K562 (cell line): Measurements from ENCODE around the gene BRPF1. TPM values are rescaled to one million over a fixed set of nuclear protein-coding genes. Genes with fewer than 3 reads are reported as not detected.

ENCODE experiments used
- ATAC-seq: fragments of 200-7000 bp; cut with Tn5 transposase; 3 replicates; pipeline ENCODE4 v1.9.1; 2020; ENCODE audit warnings: moderate library complexity
- BruUV-seq: library from RNA; stranded (reverse); fragments of 400-500 nt; replicated peaks from 2 replicates; lab custom pipeline; 2021; lab: Mats Ljungman, UMichigan
- CTCF ChIA-PET: fragments of 300-600 bp; formaldehyde crosslinking; extraction: SDS; loops from one replicate; lab custom pipeline; 2021; ENCODE audit warnings: low intra/inter-chr PET ratio; lab: Yijun Ruan, JAX
- POLR2A ChIA-PET: fragments of 300-600, 350-650 bp; sonication (Branson Sonifier 250); formaldehyde crosslinking; extraction: SDS; loops from one replicate; lab custom pipeline; 2021; ENCODE audit warnings: antibody characterized with exemption, inconsistent platforms; lab: Yijun Ruan, JAX
- DNase-seq, 4 experiments: peaks; one replicate each; pipeline versions ENCODE4 v3.0.0 to v3.0.0-alpha.2; 2011 to 2018; ENCODE audit warnings: low spot score in 3 of 4, mixed read lengths in 3 of 4; ENCODE audit errors: extremely low read depth in 1 of 4
- FAIRE-seq: peaks from 2 replicates; lab custom pipeline; 2011; peaks lifted over from hg19 to GRCh38; lab: Jason Lieb, UNC
- H2AFZ ChIP-seq: 2 replicates; pipeline ENCODE4 v1.6.0; 2011; ENCODE audit warnings: low read depth, low read length, control low read depth, inconsistent platforms
- H3K27ac ChIP-seq: fragments of 200-600 bp; 3 replicates; pipeline ENCODE4 v1.8.0; 2011; ENCODE audit warnings: low read depth, mild to moderate bottlenecking, control low read depth, inconsistent platforms, low read length, moderate library complexity, mixed read lengths; ENCODE audit errors: extremely low read depth
- H3K27me3 ChIP-seq, 2 experiments: fragments of 300-600 bp in 1 of 2; 2 replicates in 1 of 2; 3 replicates in 1 of 2; pipeline versions ENCODE4 v1.6.0 to v1.8.0; 2011; ENCODE audit warnings: inconsistent platforms in 2 of 2, low read length in 2 of 2, mild to moderate bottlenecking in 1 of 2, mixed read lengths in 1 of 2, moderate library complexity in 1 of 2; ENCODE audit not compliant: control insufficient read depth in 2 of 2, insufficient read depth in 2 of 2
- H3K36me3 ChIP-seq: fragments of 300-600 bp; 3 replicates; pipeline ENCODE4 v1.8.0; 2011; ENCODE audit warnings: mild to moderate bottlenecking, low read length, inconsistent platforms; ENCODE audit not compliant: control insufficient read depth, insufficient read depth
- H3K4me1 ChIP-seq, 2 experiments: fragments of 200-600 bp in 1 of 2; replicated peaks in 1 of 2; 2 replicates in 1 of 2; 3 replicates in 1 of 2; pipeline versions ENCODE4 v1.5.1 to v1.8.0; 2011; ENCODE audit warnings: inconsistent platforms in 2 of 2, low read length in 2 of 2, mild to moderate bottlenecking in 1 of 2, mixed read lengths in 1 of 2, moderate library complexity in 1 of 2; ENCODE audit not compliant: control insufficient read depth in 2 of 2, insufficient read depth in 2 of 2
- H3K4me2 ChIP-seq: 2 replicates; pipeline ENCODE4 v1.6.1; 2011; ENCODE audit warnings: low read length, control low read depth, inconsistent platforms, mixed read lengths; ENCODE audit not compliant: insufficient read depth
- H3K4me3 ChIP-seq: fragments of 200-600 bp; sonication (generic), shearing (Covaris generic); 2 replicates; pipeline ENCODE4 v1.5.1; 2016; ENCODE audit warnings: control low read depth, inconsistent platforms
- H3K79me2 ChIP-seq: fragments of 200-600 bp; 3 replicates; pipeline ENCODE4 v1.8.0; 2011; ENCODE audit warnings: low read length, inconsistent platforms; ENCODE audit not compliant: control insufficient read depth, insufficient read depth
- H3K9ac ChIP-seq, 2 experiments: 2 replicates each; pipeline versions ENCODE4 v1.6.0 to v1.6.1; 2011; ENCODE audit warnings: low read depth in 2 of 2, low read length in 2 of 2, control low read depth in 1 of 2, inconsistent platforms in 1 of 2, mild to moderate bottlenecking in 1 of 2, mixed read lengths in 1 of 2; ENCODE audit not compliant: insufficient read depth in 1 of 2
- H3K9me1 ChIP-seq: one replicate; pipeline ENCODE4 v1.6.0; 2011; ENCODE audit warnings: inconsistent platforms, mild to moderate bottlenecking, low read length, moderate library complexity; ENCODE audit not compliant: control insufficient read depth, insufficient read depth
- H3K9me3 ChIP-seq: replicated peaks from 2 replicates; pipeline ENCODE4 v1.5.1; 2011; ENCODE audit warnings: low read depth, low read length, inconsistent platforms; ENCODE audit not compliant: control insufficient read depth, insufficient read depth
- H4K20me1 ChIP-seq: replicated peaks from 2 replicates; pipeline ENCODE4 v1.6.1; 2011; ENCODE audit warnings: low read length, inconsistent platforms, mixed read lengths; ENCODE audit not compliant: control insufficient read depth, insufficient read depth
- MEIS2 ChIP-seq: fragments of 450-650 bp; IDR thresholded peaks from 2 replicates; pipeline ENCODE4 v1.6.1; 2014; ENCODE audit warnings: mild to moderate bottlenecking; ENCODE audit not compliant: partially characterized antibody
- MTF1 ChIP-seq: fragments of 250-450 bp; sonication (Bioruptor Pico); IDR thresholded peaks from 2 replicates; pipeline ENCODE4 v1.9.0; 2021; ENCODE audit warnings: moderate library complexity, mild to moderate bottlenecking, inconsistent platforms, borderline replicate concordance
- NR2C1 ChIP-seq, 2 experiments: fragments of 450-650 bp; IDR thresholded peaks; 2 replicates each; pipeline ENCODE4 v1.6.1; 2017; ENCODE audit warnings: mild to moderate bottlenecking in 2 of 2, antibody characterized with exemption in 1 of 2, inconsistent platforms in 1 of 2, missing compliant biosample characterization in 1 of 2, missing genetic modification characterization in 1 of 2
- PML ChIP-seq: IDR thresholded peaks from 2 replicates; pipeline ENCODE4 v1.6.1; 2012; ENCODE audit warnings: low read length, inconsistent platforms
- PTRF ChIP-seq: fragments of 450-650 bp; IDR thresholded peaks from 2 replicates; pipeline ENCODE4 v1.6.1; 2016; ENCODE audit warnings: mild to moderate bottlenecking, missing genetic modification characterization, missing compliant biosample characterization
- SPI1 ChIP-seq: IDR thresholded peaks from 2 replicates; pipeline ENCODE4 v1.6.1; 2011; ENCODE audit warnings: low read depth, low read length, control low read depth, borderline replicate concordance
- THRA ChIP-seq: fragments of 450-650 bp; IDR thresholded peaks from 2 replicates; pipeline ENCODE4 v1.6.1; 2017; ENCODE audit warnings: mild to moderate bottlenecking, moderate library complexity
- THRAP3 ChIP-seq: fragments of 450-650 bp; IDR thresholded peaks from 2 replicates; pipeline ENCODE4 v1.6.1; 2016; ENCODE audit warnings: mild to moderate bottlenecking, inconsistent platforms, borderline replicate concordance
- ZNF717 ChIP-seq: fragments of 250-450 bp; sonication (Bioruptor Pico); IDR thresholded peaks from 2 replicates; pipeline ENCODE4 v1.5.0; 2021
- WGBS: fragments of 100-300 bp; shearing (Covaris generic); methylation state at CpG from one replicate; pipeline ENCODE4 v1.1.6; 2016; ENCODE audit warnings: low coverage, mixed read lengths; ENCODE audit not compliant: insufficient coverage; ENCODE audit errors: missing lambda C conversion rate; 5-methylcytosine and 5-hydroxymethylcytosine counted together
- in situ Hi-C: fragments of 300-500 bp; cut with MboI; formaldehyde crosslinking; loops from 4 replicates; pipeline ENCODE4 v1.15.0; 2018; ENCODE audit warnings: inconsistent platforms, mixed read lengths
- intact Hi-C: fragments of 100-400 bp; cut with micrococcal nuclease; formaldehyde crosslinking; loops from 2 replicates; pipeline ENCODE4 v1.14.2; 2022
- polyA plus RNA-seq, 8 experiments: library from polyadenylated mRNA; depleted of rRNA in 4 of 8; stranded (reverse) in 5 of 8; unstranded in 3 of 8; fragments of >200 nt; fragmentation: Nextera tagmentation in 2 of 8; fragmentation: Illumina TruSeq in 1 of 8; extraction: Ambion mirVana in 2 of 8; extraction: Trizol in 1 of 8; gene quantifications; 2 replicates each; pipeline versions ENCODE4 v1.2.1 to v1.2.3, GENCODE V29; 2011 to 2014; ENCODE audit warnings: inconsistent platforms in 1 of 8, missing spikeins in 1 of 8
- total RNA-seq, 7 experiments: library from RNA; depleted of rRNA in 6 of 7; stranded (reverse); fragments of >200 nt in 6 of 7; fragmentation: Illumina TruSeq in 2 of 7; extraction: Trizol in 2 of 7; gene quantifications; 2 replicates each; pipeline versions ENCODE4 v1.2.1 to v1.2.3, GENCODE V29; 2011 to 2021; ENCODE audit warnings: low replicate concordance in 1 of 7

BRPF1 gene
- total and polyA plus RNA-seq, 9 of the 15 experiments (the other 6 are each of a cell fraction or from before 2014, with no cell fraction given): 1.1 to 40.2 (median 23.5) TPM

DNA sequence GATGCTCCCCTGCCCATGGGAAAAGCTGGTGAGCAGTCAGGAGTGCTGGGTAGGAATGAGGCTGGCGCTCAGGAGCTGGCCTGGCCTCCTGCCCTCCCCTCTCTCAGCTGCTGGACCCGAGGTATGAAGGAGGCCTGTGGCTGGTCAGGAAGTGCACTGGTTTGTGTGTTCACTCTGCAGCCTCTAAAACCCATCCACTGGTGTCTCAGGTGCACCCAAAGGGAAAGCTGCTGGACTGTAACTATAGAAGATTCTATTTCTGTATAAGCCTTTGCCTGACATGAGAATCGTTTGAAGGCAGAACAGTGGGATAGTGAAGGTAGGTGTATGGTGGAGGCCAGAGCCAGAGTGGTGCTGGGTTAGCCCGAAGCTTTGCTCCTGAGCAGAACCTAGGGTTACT lies 33.6 kb upstream of the BRPF1 start:
- FAIRE-seq (no peak), DNase-seq (no peak), ATAC-seq (no peak)
- CTCF ChIA-PET: no interaction called here
- Histone ChIP-seq H3K36me3 (peaks cover 55% of the 10 kb centered on the region; the same call in 2 of the 3 replicates), H3K4me1 (peaks cover 0 to 2% of the 10 kb centered on the region in 2 experiments; a peak in 1 of 5 replicates), H3K9me1 (peaks cover 3% of the 10 kb centered on the region), H3K27ac (no peak overlapping the region), H3K27me3 (no peaks in the 10 kb centered on the region), H3K9ac (peak overlapping the region in 1 of 2 experiments; percentile 62; a peak in 1 of 4 replicates), H3K4me2 (no peak overlapping the region), H2AFZ (no peak overlapping the region), H3K9me3 (no peaks in the 10 kb centered on the region), H3K79me2 (no peaks in the 10 kb centered on the region), H4K20me1 (0 out of 2 replicates have a peak, but pooled peaks cover 5% of the 10 kb centered on the region), H3K4me3 (no peak overlapping the region)
- POLR2A ChIA-PET: interaction anchor here (0.8 kb wide), 2 partner anchors 9 to 22 kb away, joined by 3 read pairs; no protein-coding TSS in a partner anchor
- 74% methylated on average over 4 of the region's 4 CpGs for WGBS
- intact Hi-C loops: no loop called here
- in situ Hi-C loops: no loop called here
- no peak for TF ChIP-seq NR2C1 (IDR thresholded peaks at IDR 0.05)
- no peak for TF ChIP-seq NR2C1 (tag; IDR thresholded peaks at IDR 0.05)
- TF ChIP-seq SPI1: no peak
- no peak for TF ChIP-seq ZNF717 (CRISPR knock-in tag)
- no peak for TF ChIP-seq THRA
- no peak for TF ChIP-seq PTRF (tag)
- TF ChIP-seq MTF1 (CRISPR knock-in tag): no peak
- TF ChIP-seq MEIS2: no peak
- TF ChIP-seq PML: no peak
- no peak for TF ChIP-seq THRAP3
- BruUV-seq: no TSS peak
